GM19238 (cell line): ENCODE data around the gene KRT80.

Experiments
- DNase-seq: peaks from one replicate; pipeline ENCODE4 v3.0.0; 2011; ENCODE audit warnings: low spot score; ENCODE audit not compliant: insufficient read length

Gene KRT80

DNA sequence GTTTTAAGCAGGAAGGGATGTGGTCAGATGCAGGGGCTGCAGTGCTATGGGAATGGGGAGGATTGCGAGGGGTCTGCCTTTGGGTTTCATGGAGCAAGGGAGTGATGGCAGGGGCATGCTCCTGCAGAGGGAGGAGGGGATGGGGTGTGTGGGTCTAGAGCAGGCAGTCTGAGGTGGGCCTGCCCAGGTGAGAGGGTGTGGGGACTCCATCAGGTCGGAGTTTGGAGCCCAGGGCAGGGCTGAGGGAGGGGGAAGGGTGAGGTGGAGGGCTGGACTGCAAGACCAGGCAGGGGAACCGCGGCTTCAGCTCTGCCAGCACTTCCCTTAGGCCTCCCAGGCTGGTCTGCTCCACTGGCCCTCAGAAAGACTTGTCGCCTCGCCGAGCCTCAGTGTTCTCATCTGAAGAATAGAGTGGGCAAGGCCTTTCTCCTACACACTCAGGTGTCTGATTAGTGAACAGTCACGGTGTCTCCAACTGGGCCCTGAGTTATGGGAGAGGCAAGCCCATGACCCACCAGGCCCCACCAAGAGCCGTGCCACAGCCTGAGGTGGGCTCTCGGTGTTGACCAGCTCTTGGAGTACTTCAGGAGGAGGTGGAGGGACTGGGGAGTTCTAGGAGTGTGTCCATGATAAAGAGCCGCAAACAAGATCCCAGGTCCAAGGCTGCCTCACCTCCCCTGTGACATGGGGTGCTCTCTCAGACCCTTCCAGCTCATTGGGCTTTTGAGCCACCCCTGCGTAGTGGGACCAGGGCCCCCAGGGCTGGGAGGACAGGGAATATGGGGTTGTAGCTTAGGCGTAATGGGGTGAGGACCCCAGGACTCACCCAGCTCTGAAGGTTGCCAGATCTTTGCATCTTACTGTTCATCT lies 20.1 kb upstream of the KRT80 start:
- DNase-seq = no peak

DNA sequence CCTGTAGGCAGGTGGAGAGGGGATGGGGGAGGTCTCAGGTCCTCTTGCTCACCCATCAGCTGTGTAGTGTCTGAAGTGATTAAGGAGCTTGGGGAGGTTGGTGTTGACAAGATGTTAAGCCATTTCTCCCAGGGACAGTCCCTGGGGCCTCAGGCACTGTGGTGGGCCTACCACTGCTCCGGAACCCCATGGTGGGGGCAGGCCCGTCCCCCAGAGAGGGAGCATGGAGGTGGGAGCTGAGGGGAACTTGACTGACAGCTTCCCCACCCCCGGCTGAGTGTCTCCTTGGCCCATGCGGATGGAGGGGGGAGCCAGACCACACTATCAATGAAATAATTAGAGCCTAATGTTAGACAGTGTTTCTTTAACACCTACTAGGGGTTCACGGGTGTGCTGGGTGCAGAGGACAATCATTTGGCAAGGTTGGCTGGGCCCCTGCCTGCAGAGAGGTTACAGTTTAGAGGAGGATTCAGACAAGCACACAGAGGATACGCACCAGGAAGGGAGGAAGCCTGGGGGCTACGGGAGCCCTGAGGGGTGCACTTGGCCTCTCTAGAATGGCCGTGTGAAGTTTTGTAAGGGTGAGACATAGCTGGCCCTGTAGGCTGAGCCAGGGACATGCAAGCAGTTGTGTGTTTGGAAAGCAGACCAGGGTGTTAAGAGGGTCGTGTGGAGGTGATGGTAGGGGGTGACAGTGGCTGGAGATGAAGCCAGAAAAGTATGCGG lies 19.3 kb upstream of the KRT80 start:
- DNase-seq = no peak

DNA sequence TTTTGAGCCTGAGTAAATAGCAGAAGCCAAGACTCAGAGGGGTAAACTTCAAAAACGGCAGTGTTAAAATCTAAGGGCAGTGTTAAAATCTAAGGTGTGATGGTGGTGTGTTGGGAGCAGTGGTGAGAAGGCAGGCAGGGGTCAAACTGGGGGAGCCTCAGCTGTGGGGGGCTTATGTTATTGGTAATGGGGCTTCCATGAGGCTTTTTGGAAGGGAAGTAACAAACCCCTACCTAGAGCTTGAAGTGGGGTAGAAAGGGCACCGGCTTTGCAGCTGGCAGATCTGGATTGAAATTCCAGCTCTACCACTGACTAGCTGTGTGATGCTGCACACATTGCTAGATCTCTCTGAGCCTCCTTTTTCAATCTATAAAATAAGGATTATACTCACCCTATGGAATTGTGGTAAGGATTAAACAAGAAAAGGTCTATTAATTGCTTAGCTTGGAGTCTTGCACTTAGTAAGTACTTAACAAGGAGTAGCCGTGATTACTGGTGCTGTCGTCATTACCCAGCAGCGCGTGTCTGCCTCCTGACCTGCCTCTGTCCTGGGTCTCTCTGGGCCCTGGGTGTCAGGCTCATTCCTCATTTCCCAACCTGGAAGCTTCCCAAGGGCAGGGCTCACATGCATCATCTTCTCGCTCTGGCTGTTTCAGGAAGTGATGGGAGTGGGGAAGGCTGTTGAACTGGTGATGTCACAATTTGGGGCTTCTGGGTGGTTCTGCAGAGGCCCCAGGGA lies 18.5 kb upstream of the KRT80 start:
- DNase-seq = no peak

DNA sequence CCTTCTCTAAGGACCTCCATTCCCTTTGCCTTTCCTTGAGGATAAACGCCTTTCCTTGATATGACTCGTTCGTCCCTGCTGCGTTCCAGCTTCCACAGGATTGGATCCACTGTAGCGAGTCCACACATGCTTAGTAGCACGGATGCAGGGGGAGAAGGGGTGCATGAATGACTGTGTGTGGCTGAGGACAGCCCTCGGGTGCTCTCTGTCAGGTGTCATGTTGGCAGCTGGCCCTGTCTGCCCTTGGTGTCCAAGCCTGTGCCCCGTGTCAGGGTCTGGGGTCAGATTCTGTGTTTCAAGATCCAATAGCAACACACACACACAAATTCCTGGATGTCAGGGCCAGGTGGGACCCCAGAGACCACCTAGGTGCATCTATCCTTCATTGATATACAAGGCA lies 17.5 kb upstream of the KRT80 start:
- no peak for DNase-seq

DNA sequence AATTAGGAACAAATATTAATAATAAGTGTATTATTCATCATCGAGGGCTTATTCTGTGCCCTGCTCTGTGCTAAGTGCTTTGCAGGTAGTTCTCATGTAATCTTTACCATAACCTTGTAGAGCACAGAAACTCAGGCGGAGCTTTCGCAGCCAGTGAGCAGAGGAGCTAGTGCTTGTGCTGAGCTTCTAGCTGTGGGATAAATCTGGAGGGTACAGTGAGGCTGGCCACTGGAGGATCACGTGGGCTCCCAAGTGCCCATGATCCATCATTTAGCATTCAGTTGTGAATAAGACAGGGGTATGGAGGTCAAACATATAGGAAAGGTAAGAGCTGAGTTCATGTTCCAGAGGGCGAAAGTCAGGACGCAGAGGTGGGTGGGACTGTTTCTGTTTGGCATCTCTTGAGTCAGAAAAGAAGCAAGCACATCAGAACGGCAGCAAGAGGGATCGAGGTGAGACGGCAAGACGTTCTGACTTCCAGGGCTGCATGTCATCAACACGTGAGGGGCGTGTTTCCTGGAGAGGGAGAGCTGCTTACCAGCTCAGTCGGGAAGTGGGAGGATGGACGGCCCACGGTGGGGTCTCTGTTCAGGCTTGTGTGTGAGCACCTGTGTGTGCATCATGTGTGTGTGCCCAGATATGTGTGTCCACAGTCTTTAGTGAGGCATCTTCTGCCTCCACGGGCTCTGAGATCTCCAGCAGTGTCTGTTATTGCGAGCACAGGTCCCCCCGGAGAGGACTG lies 16.8 kb upstream of the KRT80 start:
- no peak for DNase-seq

DNA sequence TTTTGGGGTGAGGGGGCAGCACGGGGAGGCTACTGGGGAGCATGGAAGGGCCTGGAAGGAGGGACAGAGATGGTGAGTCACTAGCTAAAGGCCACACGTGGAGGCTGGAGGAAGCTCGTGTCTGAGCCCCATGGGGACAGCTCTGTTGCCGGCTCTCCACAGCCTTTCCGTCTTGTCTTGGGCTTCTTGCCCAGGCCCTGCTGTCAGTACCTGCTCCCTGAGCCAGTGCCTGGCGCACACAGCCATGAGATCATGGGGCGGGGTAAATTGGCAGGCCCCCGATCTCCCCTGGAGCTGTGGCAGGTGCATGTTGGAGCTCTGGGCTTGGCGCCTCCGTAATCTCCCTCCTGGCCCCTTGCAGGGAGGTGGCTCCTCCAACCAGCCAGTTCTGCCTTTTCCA lies 16.1 kb upstream of the KRT80 start:
- DNase-seq = no peak

DNA sequence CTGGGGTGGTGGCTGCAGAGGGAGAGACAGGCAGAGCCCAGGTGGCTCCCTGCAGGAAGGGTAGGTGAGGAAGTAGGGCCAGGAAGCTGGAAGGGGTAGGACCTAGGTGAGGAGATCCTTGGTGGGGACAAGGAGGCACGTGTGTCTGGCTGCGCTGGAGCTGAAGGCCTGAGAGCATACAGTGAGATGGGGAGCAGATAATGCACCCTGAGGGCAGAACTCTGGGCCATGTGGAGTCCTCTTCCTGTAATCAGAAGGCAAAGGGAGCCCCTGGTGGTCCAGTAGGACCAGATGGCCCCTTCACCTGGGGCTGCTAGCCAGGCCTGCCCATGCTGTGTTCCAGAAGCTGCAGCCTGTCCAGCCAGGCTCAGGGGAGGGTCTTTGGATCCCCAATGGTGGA lies 15.3 kb upstream of the KRT80 start:
- no peak for DNase-seq

DNA sequence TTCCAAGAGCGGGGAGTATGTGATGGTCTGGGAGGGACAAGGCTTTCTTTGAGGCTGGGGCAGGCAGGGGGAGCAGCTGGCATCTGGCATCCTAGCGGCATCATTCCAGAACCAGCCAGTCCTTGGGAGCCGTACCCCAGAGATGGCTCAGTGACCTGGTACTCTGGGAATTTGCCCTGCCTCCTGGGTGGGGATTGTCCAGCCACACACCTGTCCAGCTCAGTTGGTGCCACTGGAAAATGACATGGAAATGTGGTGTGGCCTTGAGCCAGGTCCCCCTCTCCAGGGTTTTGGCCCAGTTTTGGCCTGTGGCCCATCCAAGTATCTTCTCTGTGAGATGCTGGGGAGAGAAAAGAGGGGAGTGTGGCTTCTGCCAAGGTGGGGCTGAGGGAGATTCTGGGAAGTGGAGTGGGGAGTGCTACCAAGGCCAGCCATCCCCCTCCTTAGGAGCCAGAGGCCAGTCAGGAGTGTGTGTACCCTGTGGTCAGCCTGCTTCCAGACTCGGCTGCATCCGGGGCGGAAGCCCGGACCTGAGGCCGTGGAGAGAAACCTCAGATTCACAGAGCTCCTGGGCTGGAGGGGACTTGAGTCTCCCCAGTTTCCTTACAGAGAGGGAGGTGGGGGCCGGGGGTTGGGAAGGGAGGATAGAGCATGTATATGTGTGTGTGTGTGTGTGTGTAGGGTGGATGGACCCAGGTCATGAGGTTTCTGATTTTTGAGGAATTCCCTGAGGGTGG lies 14.7 kb upstream of the KRT80 start:
- no peak for DNase-seq

DNA sequence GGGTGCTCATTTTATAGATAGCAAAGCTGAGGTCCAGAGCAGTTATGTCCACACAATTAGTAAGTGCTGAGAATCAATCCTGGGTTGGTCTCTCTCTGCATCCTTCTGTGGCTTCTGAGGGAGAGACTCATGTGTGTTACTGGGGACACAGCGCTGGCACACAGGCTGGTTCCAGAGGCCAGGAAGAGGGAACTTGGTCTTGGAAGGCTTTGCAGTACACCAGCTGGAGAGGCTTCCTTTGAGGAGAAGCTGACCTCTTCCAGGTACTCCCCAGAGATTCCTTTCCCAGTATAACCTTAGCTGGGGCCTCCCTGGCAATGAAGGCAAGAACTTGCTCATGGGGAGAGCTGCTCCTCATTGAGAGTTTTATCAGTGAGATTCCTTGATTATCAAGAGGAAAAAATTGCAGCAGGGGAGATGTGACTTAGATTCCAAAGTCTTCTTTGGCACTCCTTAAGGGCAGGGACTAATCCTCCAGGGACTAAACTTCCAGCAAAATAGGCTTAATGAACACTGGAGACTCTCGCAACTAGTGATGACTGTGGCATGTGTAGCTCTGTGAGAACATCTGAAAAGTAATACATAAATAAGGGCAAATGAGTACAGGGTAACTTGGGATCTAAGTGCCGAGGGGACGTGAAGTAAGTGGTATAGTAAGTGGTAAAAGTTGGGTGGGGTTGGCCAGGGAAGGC lies 13.9 kb upstream of the KRT80 start:
- DNase-seq = no peak

DNA sequence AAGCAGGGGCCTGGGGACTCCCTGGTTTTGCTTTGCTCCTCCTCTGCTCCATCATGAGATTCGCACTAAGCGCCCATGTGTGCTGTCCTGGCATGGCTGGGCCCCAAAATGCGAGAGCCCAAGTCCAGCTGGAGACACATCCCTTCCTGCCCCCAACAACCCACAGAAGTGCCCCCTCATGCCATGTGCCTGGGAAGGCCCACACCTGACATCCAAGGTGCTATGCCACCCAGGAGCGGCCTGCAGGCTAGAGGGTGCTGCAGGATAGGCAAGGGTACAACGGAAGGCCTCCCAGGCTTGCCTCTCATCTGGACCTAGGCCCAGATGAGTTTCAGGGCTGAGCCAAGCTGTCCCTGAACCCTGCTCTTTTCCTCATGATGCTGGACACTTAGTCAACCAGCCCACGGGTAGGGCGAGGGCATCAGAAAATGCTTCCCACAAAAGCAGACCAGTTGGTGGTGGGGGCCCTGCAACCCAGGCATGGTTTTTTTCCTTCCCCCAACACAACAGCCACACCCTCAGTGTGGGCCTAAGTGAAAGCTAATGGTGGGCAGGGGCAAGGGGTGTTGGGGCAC lies 13.2 kb upstream of the KRT80 start:
- DNase-seq = no peak

DNA sequence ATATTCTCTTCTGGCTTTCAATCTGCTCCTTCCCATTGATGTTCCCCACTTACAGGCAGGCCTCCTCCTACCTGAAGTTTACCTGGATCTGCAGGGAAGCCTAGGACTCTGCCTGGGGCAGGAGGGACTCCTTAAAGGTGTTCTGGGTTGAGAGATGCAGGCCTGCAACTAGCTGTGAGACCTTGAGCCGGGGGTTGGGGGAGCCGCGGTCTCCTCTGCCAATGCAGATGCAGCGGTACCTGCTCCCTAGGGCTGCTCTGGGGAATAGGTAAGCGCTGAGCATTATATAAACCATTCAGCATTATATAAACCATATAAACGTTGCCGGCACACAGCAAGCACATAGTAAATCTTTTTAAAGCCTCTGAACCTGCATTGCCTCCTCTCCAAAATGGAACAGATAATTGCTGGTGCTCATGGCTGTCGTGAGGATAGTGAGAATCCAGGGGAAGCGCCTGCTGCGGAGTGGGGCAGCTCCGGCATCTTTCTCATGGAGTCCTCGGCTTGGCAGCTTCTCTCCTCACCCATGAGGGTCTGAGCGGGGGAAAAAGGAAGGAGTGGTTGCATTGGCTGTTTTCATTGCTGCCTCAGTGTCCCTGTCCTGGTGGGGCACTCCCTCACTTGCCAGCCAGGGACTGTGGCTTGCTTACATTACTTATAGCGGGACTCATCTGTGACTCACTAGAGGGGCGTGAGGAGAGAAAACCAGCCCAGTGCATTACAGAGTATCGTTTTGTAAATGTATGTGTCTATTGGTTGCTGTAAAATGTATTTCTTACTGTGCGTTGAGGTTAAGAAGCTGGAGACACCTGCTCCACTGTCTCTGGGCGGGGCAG lies 12.5 kb upstream of the KRT80 start:
- no peak for DNase-seq

DNA sequence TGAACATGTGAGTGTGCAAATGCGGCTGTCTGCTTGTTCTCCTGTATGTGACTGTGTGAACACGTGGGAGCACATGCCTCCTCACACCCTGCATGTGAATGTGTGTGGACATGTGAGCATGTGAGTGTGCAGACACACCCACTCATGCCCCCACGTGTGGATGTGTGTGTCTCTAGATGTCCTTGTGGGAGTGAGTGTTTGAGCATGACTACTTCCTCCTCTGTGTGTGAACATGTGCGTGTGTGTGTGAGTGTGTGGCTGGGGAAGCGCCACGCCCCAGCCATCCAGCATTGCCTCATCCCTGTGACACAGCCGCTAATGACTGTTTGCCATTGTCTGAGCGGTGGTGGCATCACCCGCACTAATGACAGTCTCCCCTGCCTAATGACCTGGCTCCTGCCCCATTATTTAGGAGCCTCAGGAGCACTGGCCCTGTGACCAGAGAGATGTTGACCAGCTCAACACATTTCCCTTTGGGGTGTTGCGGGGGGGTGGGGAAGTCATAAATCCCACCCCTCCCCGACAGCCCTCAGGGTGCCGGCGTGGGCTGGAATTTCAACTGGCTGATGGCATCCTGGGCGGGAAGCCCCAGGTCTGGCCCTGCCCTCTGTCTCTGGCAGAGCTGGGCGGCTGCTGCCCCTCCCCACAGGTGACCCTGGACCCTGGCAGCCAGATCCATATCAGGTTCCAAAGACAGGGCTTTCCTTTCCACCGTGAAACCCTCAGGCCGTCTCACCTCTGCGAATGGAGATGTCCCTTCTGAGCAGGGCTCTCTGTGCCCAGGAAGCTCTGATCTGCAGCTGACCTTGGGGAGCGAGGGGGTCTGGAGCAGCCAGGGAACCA lies 11.5 kb upstream of the KRT80 start:
- DNase-seq = no peak

DNA sequence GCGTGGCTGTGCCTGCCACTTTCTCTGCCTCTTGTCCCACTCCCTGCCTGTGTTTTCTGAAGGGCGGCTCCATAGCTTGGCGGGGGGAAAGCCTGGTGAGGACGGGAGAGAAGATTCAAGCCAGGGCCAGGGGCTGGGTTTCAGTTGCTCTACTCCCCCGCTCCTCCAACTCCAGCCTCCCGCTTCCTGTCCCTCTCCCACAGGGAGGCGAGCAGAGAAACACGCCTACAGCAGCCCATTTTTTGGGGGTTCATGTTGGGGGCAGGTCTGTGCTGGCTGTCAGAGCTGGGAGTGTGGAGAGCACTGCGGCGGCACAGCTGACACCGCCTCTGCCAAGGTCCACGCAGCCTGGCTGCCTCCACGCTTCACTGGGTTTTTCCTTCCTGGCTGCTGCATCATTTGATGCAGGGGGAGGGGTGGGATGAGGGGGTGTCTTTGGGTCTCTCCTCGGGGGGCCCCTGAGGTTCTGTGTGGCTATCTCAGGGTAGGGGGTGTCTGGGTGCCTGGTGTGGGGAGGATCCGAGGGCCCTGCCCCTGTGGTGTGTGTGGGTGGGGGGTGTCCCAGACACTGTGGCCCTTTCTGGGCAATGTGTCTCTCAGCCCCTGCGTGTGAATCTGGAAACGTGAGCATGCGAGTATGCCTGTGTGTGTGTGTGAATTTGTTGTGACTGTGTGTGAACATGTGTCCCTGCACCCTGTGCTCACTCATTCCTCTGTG lies 10.7 kb upstream of the KRT80 start:
- DNase-seq = no peak

DNA sequence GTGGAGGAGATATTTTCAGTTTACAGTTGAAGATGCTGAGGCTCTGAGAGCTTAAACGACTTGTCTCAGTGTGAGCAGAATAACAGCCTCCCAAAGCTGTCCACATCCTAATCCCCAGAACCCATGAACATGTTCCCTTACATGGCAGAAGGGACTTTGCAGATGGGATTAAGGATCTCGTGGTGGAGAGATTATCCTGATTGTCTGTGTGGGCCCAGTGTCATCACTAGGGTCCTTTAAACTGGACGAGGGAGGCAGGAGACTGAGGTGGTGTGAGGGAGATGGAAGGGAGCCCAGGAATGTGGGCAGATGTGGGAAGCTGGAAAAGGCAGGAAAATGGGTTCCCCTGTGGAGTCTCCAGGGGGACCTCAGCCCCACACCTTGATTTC lies 9.6 kb upstream of the KRT80 start:
- DNase-seq = no peak

DNA sequence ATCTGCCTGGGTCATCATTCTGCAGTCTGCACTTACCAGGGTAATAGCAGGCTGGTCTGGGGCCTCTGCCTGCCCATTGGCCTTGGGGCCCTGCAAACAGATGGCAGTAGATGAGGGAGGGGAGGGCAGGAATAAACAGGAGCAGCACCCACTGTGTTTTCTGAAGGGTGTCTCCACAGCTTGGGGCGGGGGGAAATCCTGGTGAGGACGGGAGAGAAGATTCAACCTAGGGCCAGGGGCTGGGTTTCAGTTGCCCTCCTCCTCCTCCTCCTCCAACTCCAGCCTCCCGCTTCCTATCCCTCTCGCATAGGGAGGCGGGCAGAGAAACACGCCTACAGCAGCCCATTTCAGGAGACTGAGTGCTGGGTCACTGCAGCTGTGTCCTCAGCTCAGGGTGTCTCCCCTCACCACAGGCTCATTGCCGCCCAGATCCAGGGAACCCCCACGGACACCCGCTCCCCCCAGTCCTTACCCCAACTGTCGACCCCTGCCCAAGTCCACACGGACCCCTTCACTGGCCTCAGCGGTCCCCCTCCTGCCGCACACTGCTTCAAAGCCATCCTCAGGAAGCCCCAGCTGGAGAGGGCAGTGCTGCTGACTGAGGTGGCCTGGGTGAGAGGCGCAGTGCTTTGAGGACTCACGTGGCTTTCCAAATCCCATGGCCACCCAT lies 9.1 kb upstream of the KRT80 start:
- DNase-seq = no peak

DNA sequence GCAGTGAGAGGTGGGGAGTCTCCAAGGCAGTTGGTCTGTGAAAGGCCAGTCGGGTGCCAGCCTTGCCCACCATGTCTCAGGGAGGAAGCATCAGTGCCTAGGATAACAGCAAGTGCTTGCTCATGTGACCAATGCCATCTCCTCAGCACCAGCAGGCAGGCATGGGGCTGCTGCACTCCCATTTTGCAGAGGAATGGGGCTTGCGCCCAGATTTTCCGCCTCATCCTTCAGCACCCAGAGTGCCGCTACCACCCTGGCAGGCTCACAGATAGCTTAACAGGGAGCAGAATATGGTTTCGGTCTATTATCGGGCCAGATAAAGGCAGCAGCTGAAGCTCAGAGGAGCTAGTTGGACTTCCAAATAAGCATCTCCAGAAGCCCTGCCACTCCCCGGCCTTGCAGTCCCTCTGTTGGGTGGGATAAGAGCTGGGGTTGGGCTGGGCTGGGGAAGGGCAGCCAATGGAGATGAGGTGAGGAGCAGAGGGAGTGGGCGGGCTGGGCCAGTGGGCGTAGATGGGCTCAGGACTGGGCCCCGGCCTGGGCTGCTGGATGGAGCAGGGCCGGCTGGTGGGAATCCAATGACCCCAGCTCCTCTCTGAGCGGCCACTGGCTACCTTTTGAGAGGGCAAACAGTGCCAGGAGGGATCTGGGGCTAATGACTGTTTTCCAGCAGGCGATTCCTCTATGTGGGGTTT lies 8.4 kb upstream of the KRT80 start:
- no peak for DNase-seq
